Measurements from ENCODE around the gene POLE3. TPM values are rescaled to one million over a fixed set of nuclear protein-coding genes. Genes with fewer than 3 reads are reported as not detected.

Gene POLE3
- total and polyA plus RNA-seq, 2 donors (not counting 1 experiment from before 2014, with no cell fraction given) = 50.3 to 60.7 TPM

DNA sequence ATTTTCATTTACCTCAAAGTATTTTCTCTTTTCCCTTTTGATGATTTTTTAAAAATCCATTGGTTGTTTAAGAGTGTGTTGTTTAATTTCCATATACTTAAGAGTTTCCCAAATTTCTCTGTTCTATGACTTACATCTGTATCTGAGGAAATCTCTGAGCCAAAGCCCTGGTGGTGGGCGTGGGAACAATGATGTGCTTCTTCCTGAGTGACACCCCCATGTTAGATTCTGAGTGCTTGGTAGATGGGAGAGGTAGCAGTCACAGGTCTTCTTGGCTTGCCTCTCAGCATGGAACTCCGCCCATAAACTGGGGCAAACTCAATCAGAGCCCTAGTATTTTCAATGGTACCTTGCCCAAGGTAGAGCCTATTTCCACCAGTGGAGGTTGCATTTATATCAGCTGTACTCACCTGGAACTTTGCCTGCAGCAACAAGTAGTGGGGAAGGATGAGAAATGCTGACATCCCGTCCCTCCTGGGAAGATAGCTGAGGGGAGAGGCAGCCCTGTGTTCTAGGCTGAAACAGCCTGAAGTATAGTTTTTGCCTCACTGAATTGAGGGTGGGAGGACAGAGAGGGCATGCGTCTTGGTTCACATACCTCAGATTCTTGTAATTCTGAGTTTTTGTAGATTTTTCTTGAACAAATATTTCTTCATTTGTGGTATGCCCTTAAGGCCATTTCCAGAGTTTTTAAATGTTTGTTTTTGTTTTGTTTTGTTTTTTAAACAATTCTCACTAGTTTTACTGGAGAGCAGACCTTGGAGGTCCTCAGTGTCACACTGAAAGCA is 26.4 kb upstream of the POLE3 start:
- TF ChIP-seq CTCF (IDR thresholded peaks at IDR 0.05) = no peak
- no peak for TF ChIP-seq EZH2 (IDR thresholded peaks at IDR 0.05; ENCODE audit: borderline replicate concordance, insufficient read depth, low read depth, low read length, poor library complexity, severe bottlenecking)
- Mint-ChIP-seq H3K4me1 (no peaks in the 10 kb centered on the region), H3K9me3 (ENCODE audit: insufficient read depth) (no peaks in the 10 kb centered on the region), H3K27me3 (peaks cover 3% of the 10 kb centered on the region), H3K4me3 (no peak overlapping the region), H3K27ac (no peak overlapping the region)
- Histone ChIP-seq H3K4me1 (ENCODE audit: control insufficient read depth in 2 of 2, insufficient read depth in 2 of 2, low read length in 2 of 2) (no peaks in the 10 kb centered on the region), H3K27me3 (replicated peaks in 1 of 4; ENCODE audit: control extremely low read depth in 1 of 4, control insufficient read depth in 3 of 4, insufficient read depth in 4 of 4, low read length in 3 of 4) (no peaks in the 10 kb centered on the region), H3K4me2 (replicated peaks; ENCODE audit: low read depth, low read length, poor library complexity, severe bottlenecking) (no peak overlapping the region), H4K20me1 (ENCODE audit: control insufficient read depth, insufficient read depth, low read length, poor library complexity, severe bottlenecking) (no peaks in the 10 kb centered on the region), H2AFZ (ENCODE audit: insufficient read depth, low read depth, low read length, poor library complexity, severe bottlenecking) (no peak overlapping the region), H3K36me3 (replicated peaks in 1 of 2; ENCODE audit: control extremely low read depth in 1 of 2, control insufficient read depth in 1 of 2, extremely low read depth in 1 of 2, insufficient read depth in 2 of 2, low read length in 1 of 2) (no peaks in the 10 kb centered on the region), H3K27ac (ENCODE audit: low read length in 2 of 2) (no peak overlapping the region), H3K9ac (ENCODE audit: low read length) (no peak overlapping the region), H3K4me3 (ENCODE audit: control extremely low read depth in 1 of 5, extremely low read depth in 1 of 5, insufficient read depth in 1 of 5, low read depth in 2 of 5, low read length in 4 of 5) (no peak overlapping the region), H3K79me2 (ENCODE audit: control insufficient read depth, insufficient read depth, low read length) (no peaks in the 10 kb centered on the region), H3K9me3 (ENCODE audit: control extremely low read depth in 1 of 3, control insufficient read depth in 2 of 3, insufficient read depth in 1 of 3, low read length in 2 of 3) (peaks cover 0 to 3% (median 0%) of the 10 kb centered on the region in 3 donors)
- POLR2A ChIA-PET = no interaction called here
- intact Hi-C loops (cut with micrococcal nuclease) = no loop called here
- ATAC-seq (ENCODE audit: low read depth) (no peak), DNase-seq (no peak)
- WGBS (ENCODE audit: insufficient coverage) = 94% methylated on average over 2 of the region's 4 CpGs
- CTCF ChIA-PET = interaction anchor here (0.9 kb wide), 1 partner anchor 218 kb away, joined by 3 read pairs; no protein-coding TSS in a partner anchor

DNA sequence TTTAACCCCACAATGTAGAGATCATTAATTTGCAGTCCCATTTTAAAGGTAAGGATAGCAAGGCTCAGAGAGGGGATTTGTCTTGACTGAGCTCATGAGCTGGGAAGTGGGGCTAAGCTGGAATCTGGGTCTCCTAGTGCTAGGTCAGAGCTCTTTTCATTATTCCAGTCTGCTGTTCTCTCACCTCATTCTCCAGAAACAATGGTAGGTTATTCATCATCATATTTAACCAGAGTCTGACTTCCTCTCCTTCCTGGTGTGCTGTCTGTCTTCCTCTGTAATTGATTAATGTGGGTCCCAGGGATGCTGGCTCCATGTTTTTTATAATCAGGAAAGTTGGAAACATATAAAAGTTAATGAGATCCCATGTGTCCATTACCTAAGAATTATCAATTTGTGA is 20.7 kb upstream of the POLE3 start:
- no peaks in the 10 kb centered on the region for H3K4me1 Mint-ChIP-seq
- intact Hi-C loops (cut with micrococcal nuclease) = no loop called here
- H3K27ac Mint-ChIP-seq = no peak overlapping the region
- ATAC-seq (ENCODE audit: low read depth) (no peak), DNase-seq (no peak)
- Histone ChIP-seq H3K4me3 (ENCODE audit: control extremely low read depth in 1 of 5, extremely low read depth in 1 of 5, insufficient read depth in 1 of 5, low read depth in 2 of 5, low read length in 4 of 5) (no peak overlapping the region), H4K20me1 (ENCODE audit: control insufficient read depth, insufficient read depth, low read length, poor library complexity, severe bottlenecking) (no peaks in the 10 kb centered on the region), H3K36me3 (replicated peaks in 1 of 2; ENCODE audit: control extremely low read depth in 1 of 2, control insufficient read depth in 1 of 2, extremely low read depth in 1 of 2, insufficient read depth in 2 of 2, low read length in 1 of 2) (no peaks in the 10 kb centered on the region), H3K27me3 (replicated peaks in 1 of 4; ENCODE audit: control extremely low read depth in 1 of 4, control insufficient read depth in 3 of 4, insufficient read depth in 4 of 4, low read length in 3 of 4) (no peaks in the 10 kb centered on the region), H3K4me2 (replicated peaks; ENCODE audit: low read depth, low read length, poor library complexity, severe bottlenecking) (no peak overlapping the region), H3K79me2 (ENCODE audit: control insufficient read depth, insufficient read depth, low read length) (no peaks in the 10 kb centered on the region), H2AFZ (ENCODE audit: insufficient read depth, low read depth, low read length, poor library complexity, severe bottlenecking) (no peak overlapping the region), H3K27ac (ENCODE audit: low read length in 2 of 2) (no peak overlapping the region), H3K9me3 (ENCODE audit: control extremely low read depth in 1 of 3, control insufficient read depth in 2 of 3, insufficient read depth in 1 of 3, low read length in 2 of 3) (peaks cover 0 to 3% (median 0%) of the 10 kb centered on the region in 3 donors), H3K9ac (ENCODE audit: low read length) (no peak overlapping the region), H3K4me1 (ENCODE audit: control insufficient read depth in 2 of 2, insufficient read depth in 2 of 2, low read length in 2 of 2) (no peaks in the 10 kb centered on the region)
- no peaks in the 10 kb centered on the region for H3K9me3 Mint-ChIP-seq (ENCODE audit: insufficient read depth)
- peaks cover 3% of the 10 kb centered on the region for H3K27me3 Mint-ChIP-seq
- no peak overlapping the region for H3K4me3 Mint-ChIP-seq
- no peak for TF ChIP-seq CTCF (IDR thresholded peaks at IDR 0.05)
- no peak for TF ChIP-seq EZH2 (IDR thresholded peaks at IDR 0.05; ENCODE audit: borderline replicate concordance, insufficient read depth, low read depth, low read length, poor library complexity, severe bottlenecking)
- CTCF ChIA-PET = interaction anchor here (1.1 to 1.4 kb wide), 2 partner anchors 15 to 226 kb away, joined by 4 read pairs; no protein-coding TSS in a partner anchor
- POLR2A ChIA-PET = no interaction called here

Data from B cell (primary cell).